HL-60 (cell line): ENCODE measurements around the gene CBLB.

Source experiments
- DNase-seq, 2 experiments: peaks; one replicate each; pipeline ENCODE4 v3.0.0-alpha.2; 2010 to 2020; ENCODE audit warnings: low read depth in 1 of 2, low spot score in 1 of 2
- H3K27ac ChIP-seq: fragments of 250-450 bp; sonication (Bioruptor Pico); replicated peaks from 2 replicates; pipeline ENCODE4 v1.5.1; 2020; ENCODE audit warnings: mild to moderate bottlenecking, moderate library complexity
- H3K27me3 ChIP-seq: fragments of 250-450 bp; sonication (Bioruptor Pico); 2 replicates; pipeline ENCODE4 v1.5.1; 2021; ENCODE audit warnings: mild to moderate bottlenecking, moderate library complexity; ENCODE audit not compliant: insufficient read depth, poor library complexity, severe bottlenecking
- H3K4me3 ChIP-seq: replicated peaks from 2 replicates; pipeline ENCODE4 v1.5.1; 2011; ENCODE audit warnings: mild to moderate bottlenecking, control low read depth, low read length; ENCODE audit not compliant: insufficient read depth
- GABPA ChIP-seq: IDR thresholded peaks from 2 replicates; pipeline ENCODE4 v1.6.1; 2012; ENCODE audit warnings: low read depth
- POLR2AphosphoS5 ChIP-seq: IDR thresholded peaks from 2 replicates; pipeline ENCODE4 v1.6.1; 2012; ENCODE audit warnings: low read depth
- SPI1 ChIP-seq: IDR thresholded peaks from 2 replicates; pipeline ENCODE4 v1.6.1; 2012; ENCODE audit warnings: low read depth, mild to moderate bottlenecking, borderline replicate concordance
- TF ChIP-seq, protein P1 (sequence below): IDR thresholded peaks from one replicate; pipeline ENCODE4 v1.5.1; 2011; ENCODE audit warnings: low read length, control low read depth, inconsistent platforms; ENCODE audit not compliant: insufficient read depth
- TF ChIP-seq, protein P2 (sequence below): IDR thresholded peaks from 2 replicates; pipeline ENCODE4 v1.6.1; 2012; ENCODE audit warnings: low read depth; ENCODE audit not compliant: insufficient replicate concordance

Gene CBLB

DNA sequence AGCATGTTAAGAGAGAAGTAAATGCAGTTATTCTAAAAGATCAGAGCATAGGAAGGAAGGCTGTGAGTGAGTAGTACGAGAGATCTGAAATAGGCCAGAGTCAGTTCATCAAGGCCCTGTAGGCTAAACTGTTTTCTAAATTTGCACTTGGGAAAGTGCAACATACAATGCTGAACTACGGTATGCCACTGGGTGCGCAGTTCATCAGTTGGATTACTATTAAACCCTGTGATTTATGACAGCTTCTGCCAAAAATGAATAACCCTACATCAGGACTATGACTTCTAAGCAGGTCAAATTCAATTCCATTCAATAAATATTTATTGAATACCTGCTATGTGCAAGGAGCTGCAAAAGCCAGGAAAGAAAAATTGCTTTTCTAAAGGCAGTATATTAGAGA lies 10.8 kb downstream of the CBLB start:
- no peak for TF ChIP-seq POLR2AphosphoS5
- TF ChIP-seq, protein P1, sequence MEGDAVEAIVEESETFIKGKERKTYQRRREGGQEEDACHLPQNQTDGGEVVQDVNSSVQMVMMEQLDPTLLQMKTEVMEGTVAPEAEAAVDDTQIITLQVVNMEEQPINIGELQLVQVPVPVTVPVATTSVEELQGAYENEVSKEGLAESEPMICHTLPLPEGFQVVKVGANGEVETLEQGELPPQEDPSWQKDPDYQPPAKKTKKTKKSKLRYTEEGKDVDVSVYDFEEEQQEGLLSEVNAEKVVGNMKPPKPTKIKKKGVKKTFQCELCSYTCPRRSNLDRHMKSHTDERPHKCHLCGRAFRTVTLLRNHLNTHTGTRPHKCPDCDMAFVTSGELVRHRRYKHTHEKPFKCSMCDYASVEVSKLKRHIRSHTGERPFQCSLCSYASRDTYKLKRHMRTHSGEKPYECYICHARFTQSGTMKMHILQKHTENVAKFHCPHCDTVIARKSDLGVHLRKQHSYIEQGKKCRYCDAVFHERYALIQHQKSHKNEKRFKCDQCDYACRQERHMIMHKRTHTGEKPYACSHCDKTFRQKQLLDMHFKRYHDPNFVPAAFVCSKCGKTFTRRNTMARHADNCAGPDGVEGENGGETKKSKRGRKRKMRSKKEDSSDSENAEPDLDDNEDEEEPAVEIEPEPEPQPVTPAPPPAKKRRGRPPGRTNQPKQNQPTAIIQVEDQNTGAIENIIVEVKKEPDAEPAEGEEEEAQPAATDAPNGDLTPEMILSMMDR = no peak
- TF ChIP-seq GABPA = no peak
- TF ChIP-seq, protein P2, sequence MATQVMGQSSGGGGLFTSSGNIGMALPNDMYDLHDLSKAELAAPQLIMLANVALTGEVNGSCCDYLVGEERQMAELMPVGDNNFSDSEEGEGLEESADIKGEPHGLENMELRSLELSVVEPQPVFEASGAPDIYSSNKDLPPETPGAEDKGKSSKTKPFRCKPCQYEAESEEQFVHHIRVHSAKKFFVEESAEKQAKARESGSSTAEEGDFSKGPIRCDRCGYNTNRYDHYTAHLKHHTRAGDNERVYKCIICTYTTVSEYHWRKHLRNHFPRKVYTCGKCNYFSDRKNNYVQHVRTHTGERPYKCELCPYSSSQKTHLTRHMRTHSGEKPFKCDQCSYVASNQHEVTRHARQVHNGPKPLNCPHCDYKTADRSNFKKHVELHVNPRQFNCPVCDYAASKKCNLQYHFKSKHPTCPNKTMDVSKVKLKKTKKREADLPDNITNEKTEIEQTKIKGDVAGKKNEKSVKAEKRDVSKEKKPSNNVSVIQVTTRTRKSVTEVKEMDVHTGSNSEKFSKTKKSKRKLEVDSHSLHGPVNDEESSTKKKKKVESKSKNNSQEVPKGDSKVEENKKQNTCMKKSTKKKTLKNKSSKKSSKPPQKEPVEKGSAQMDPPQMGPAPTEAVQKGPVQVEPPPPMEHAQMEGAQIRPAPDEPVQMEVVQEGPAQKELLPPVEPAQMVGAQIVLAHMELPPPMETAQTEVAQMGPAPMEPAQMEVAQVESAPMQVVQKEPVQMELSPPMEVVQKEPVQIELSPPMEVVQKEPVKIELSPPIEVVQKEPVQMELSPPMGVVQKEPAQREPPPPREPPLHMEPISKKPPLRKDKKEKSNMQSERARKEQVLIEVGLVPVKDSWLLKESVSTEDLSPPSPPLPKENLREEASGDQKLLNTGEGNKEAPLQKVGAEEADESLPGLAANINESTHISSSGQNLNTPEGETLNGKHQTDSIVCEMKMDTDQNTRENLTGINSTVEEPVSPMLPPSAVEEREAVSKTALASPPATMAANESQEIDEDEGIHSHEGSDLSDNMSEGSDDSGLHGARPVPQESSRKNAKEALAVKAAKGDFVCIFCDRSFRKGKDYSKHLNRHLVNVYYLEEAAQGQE = no peak
- no peak for TF ChIP-seq SPI1
- no peak overlapping the region for H3K27ac ChIP-seq
- H3K27me3 ChIP-seq = no peaks in the 10 kb centered on the region
- H3K4me3 ChIP-seq = no peak overlapping the region
- DNase-seq = no peak

DNA sequence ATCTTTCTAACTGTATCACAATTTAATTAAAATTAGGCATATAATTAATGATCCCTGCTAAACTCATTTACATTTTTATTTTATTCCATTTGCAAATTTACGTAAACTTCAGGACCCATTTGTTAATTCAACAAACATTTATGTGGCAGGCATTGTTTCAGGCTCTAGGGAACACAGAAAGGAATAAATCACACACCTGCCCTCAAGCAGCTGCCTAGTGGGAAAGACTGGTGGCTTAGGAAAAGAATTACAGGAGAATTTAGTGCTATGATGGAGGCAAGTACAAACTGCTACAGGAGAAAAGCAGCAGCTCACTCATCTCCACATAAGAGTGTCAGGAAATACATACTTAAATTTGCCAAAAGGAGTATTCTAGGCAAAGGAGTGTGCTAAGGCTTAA lies 11.2 kb downstream of the CBLB start:
- TF ChIP-seq GABPA (no peak), SPI1 (no peak), POLR2AphosphoS5 (no peak)
- TF ChIP-seq, protein P2 = no peak
- TF ChIP-seq, protein P1 = no peak
- H3K27ac ChIP-seq = no peak overlapping the region
- H3K27me3 ChIP-seq = no peaks in the 10 kb centered on the region
- H3K4me3 ChIP-seq = no peak overlapping the region
- DNase-seq = no peak

DNA sequence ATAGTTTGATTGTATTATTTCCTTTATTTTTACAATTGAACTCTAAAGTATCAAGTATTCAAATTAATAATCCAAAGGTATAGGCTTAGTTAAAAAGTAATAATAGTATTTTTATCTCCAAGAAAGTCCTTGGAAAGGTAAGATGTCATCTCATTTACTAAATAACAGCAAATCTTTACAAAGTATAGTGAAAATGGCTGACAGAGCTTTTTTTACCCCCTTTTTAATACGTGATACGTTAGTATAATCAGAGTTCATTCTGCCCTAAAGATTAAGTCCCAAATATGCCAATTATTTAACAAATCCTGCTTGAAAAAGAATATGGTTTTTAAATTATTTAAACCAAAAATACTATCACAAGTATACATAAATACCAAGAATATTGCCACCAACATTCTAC lies 12.2 kb downstream of the CBLB start:
- H3K4me3 ChIP-seq = no peak overlapping the region
- no peak for DNase-seq
- no peak overlapping the region for H3K27ac ChIP-seq
- TF ChIP-seq, protein P2 = no peak
- no peak for TF ChIP-seq GABPA
- no peak for TF ChIP-seq SPI1
- no peak for TF ChIP-seq POLR2AphosphoS5
- TF ChIP-seq, protein P1 = no peak
- no peaks in the 10 kb centered on the region for H3K27me3 ChIP-seq
